ENCODE data around the gene SFMBT1. TPM values are rescaled to one million over a fixed set of nuclear protein-coding genes. Genes with fewer than 3 reads are reported as not detected.
A peak's percentile ranks its signal among the peaks of the same experiment; 100 is the strongest.
"Not testable (repeated sequence)": the region's sequence is repeated elsewhere in the genome, so short reads cannot be mapped to it uniquely, and the experiment has no call there.

The SFMBT1 gene
- total RNA-seq, 1 donor from 2014 or later, result 5.8 TPM

- TF ChIP-seq CTCF (IDR thresholded peaks at IDR 0.05; ENCODE audit: unreplicated experiment), result no peak
- no peak for DNase-seq (ENCODE audit: low spot score)
- no peak overlapping the region for H3K27ac Mint-ChIP-seq (ENCODE audit: unreplicated experiment)
- H3K4me1 Mint-ChIP-seq (ENCODE audit: unreplicated experiment), result peaks cover 3% of the 10 kb centered on the region
- H3K36me3 Mint-ChIP-seq (ENCODE audit: low read depth, unreplicated experiment), result no peaks in the 10 kb centered on the region
- no peaks in the 10 kb centered on the region for H3K9me3 Mint-ChIP-seq (ENCODE audit: unreplicated experiment)
- H3K4me3 Mint-ChIP-seq (ENCODE audit: unreplicated experiment), result no peak overlapping the region
- peaks cover 1% of the 10 kb centered on the region for H3K27me3 Mint-ChIP-seq (ENCODE audit: unreplicated experiment)
Measured at GRCh38 chr3:53038679-53039375, 7.0 kb downstream of the SFMBT1 start.

- H3K27ac Mint-ChIP-seq (ENCODE audit: unreplicated experiment), result no peak overlapping the region
- DNase-seq (ENCODE audit: low spot score), result no peak
- peak; percentile 25 for TF ChIP-seq CTCF (IDR thresholded peaks at IDR 0.05; ENCODE audit: unreplicated experiment)
- no peak overlapping the region for H3K4me3 Mint-ChIP-seq (ENCODE audit: unreplicated experiment)
- H3K36me3 Mint-ChIP-seq (ENCODE audit: low read depth, unreplicated experiment), result no peaks in the 10 kb centered on the region
- H3K9me3 Mint-ChIP-seq (ENCODE audit: unreplicated experiment), result no peaks in the 10 kb centered on the region
- peaks cover 3% of the 10 kb centered on the region for H3K4me1 Mint-ChIP-seq (ENCODE audit: unreplicated experiment)
- peaks cover 1% of the 10 kb centered on the region for H3K27me3 Mint-ChIP-seq (ENCODE audit: unreplicated experiment)
Measured at GRCh38 chr3:53035825-53036619, 9.9 kb downstream of the SFMBT1 start.

- not testable (repeated sequence) for DNase-seq (ENCODE audit: low spot score); H3K36me3 Mint-ChIP-seq (ENCODE audit: low read depth, unreplicated experiment); H3K9me3 Mint-ChIP-seq (ENCODE audit: unreplicated experiment); H3K27ac Mint-ChIP-seq (ENCODE audit: unreplicated experiment); H3K4me1 Mint-ChIP-seq (ENCODE audit: unreplicated experiment); H3K27me3 Mint-ChIP-seq (ENCODE audit: unreplicated experiment); H3K4me3 Mint-ChIP-seq (ENCODE audit: unreplicated experiment)
Measured at GRCh38 chr3:53035018-53035417, 10.9 kb downstream of the SFMBT1 start.

GRCh38 chr3:53034411-53034810, 11.5 kb downstream of the SFMBT1 start:
- H3K4me1 Mint-ChIP-seq (ENCODE audit: unreplicated experiment); H3K9me3 Mint-ChIP-seq (ENCODE audit: unreplicated experiment); H3K27me3 Mint-ChIP-seq (ENCODE audit: unreplicated experiment); DNase-seq (ENCODE audit: low spot score); H3K4me3 Mint-ChIP-seq (ENCODE audit: unreplicated experiment); H3K27ac Mint-ChIP-seq (ENCODE audit: unreplicated experiment); H3K36me3 Mint-ChIP-seq (ENCODE audit: low read depth, unreplicated experiment): not testable (repeated sequence)

- no peak for TF ChIP-seq CTCF (IDR thresholded peaks at IDR 0.05; ENCODE audit: unreplicated experiment)
Measured at GRCh38 chr3:53032609-53033008, 13.3 kb downstream of the SFMBT1 start.

More at GRCh38 chr3:53032609-53033008, 13.3 kb downstream of the SFMBT1 start:
- Mint-ChIP-seq H3K4me3 (ENCODE audit: unreplicated experiment) (no peak overlapping the region), H3K36me3 (ENCODE audit: low read depth, unreplicated experiment) (no peaks in the 10 kb centered on the region), H3K9me3 (ENCODE audit: unreplicated experiment) (no peaks in the 10 kb centered on the region), H3K27me3 (ENCODE audit: unreplicated experiment) (peaks cover 3% of the 10 kb centered on the region), H3K27ac (ENCODE audit: unreplicated experiment) (no peak overlapping the region), H3K4me1 (ENCODE audit: unreplicated experiment) (peaks cover 6% of the 10 kb centered on the region)
- no peak for DNase-seq (ENCODE audit: low spot score)

Measured in endothelial cell (in vitro differentiated cells).